ENCODE results near the gene IRX4.

Gene IRX4

DNA sequence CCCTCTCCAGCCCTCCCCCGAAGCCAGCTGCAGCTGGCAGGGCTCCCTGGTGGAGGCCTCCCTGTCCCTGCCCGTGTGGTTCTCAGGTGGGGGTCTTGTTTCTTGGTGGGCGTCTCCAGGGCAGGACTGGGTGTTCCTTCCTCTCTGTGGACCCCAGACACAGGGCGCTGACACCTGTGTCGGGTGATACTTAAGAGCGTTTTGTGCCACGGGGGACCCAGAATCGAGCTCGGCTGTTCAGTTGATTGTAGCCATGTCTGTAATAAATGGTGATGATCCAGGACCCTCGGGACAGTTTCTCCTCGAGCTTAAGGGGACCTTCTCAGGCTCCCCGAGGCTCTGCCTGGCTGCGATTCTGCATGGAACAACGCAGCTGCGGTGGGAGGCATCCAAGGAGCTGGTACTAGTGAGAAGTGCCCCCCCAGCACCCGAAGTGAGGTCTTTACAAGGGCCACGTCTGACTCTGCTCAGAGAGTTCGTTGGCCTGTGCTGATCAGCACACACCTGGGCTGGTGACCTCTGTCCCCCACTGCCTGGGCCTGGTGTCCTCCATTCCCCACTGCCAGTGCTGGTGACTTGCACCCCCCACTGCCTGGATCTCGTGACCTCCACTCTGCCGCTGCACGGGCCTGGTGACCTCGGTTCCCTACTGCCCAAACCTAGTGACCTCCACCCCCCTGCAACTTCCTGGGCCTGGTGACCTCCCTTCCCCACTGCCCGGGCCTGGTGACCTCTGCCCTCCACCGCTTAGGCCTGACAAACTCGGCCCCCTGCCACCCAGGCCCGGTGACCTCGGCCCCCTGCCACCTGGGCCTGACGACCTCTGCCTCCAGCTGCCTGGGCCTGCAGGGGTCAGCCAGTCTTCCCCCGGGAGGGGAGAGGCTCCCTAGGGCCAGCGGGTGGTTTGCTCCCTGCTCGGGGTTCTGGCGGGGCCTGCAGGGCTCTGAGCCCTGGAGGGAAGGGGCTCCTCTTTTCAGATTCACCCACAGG, 45.5 kb downstream of the IRX4 start:
- no peak for DNase-seq (ENCODE audit: low read depth in 2 of 2)

DNA sequence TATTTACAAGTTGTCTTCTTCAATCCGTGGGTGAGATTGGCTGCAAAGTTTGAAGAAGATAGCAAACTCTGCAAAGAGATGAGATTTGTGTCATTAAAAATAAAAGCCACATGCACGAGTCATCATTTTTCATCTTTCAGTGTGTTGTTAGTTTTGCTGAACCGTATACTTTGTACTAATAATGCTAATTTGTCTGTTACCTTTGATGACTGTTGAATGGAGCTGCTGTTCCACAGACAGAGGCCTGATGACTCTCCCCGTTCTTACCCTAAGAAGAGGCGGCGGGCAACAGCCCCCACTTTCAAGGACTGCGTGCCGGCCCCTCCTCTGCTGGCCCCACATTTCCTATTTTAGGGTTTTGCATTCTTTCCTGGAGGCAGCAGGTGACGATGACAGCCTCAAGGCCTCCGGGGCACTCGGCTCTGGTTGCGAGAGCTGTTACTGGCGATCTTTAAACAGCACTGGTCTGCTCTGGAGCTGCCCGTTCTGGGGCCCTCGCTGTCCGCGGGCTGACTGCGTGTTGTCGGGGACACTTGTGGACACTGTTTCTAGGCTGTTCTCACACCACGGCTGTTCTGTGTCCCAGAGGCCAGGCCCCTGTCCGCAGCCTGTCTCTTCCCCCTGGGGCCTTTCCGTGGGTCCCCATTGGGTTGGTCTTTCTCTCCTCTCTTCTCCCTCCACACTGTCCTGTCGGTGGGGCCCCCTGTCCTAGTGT, 46.4 kb downstream of the IRX4 start:
- no peak for DNase-seq (ENCODE audit: low read depth in 2 of 2)

DNA sequence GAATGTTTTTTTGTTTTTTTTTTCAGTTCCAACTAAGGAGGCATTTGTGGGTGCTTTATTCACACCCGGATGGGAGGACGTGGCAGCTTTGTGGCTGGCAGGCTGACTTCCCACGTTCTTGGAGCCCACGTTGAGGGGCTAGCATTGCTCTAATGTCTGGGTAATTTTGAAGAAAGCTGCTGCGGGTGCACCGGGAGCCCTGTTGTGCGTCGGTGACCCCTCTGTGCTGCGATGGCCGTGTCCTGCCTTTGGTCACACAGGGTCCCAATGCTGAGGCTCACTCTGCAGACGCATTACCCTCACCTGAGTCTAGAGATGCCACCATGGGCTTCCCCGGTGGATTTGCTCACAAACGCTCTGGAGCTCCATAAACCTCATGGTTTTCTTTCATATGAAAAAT, 47.3 kb downstream of the IRX4 start:
- no peak for DNase-seq (ENCODE audit: low read depth in 2 of 2)

DNA sequence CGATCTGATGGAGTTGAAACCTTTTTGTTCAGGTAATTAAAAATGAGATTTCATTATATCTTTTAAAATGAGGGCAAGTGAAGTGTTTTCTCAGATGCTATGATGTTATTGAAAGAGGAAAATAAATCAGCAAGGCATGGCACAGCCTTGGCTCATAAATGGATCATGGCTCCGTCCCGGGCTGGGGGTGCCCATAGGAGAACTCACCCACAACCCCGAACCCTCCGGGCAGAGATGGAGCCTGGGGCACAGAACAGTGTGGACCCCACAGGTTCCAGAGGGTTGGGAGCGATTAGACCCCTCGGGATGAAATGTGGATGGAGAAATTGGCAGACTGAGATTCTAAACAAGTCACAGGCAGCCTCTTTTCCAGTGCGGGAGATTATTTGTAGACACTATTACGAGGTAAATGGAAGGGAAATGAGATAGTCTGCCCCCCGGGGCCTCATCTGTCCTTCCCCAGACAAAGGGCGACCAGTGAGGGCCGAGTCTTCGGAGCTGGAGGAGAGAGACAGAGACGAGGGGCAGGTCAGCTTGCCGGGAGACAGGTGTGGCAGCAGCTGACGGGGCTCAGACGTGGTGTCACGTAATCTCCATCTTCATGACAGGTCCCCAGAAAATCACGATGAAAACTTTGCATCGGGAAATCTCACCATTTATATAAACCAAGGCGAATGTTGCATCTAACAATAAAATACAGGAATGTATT, 47.9 kb downstream of the IRX4 start:
- DNase-seq (ENCODE audit: low read depth in 2 of 2) = no peak

DNA sequence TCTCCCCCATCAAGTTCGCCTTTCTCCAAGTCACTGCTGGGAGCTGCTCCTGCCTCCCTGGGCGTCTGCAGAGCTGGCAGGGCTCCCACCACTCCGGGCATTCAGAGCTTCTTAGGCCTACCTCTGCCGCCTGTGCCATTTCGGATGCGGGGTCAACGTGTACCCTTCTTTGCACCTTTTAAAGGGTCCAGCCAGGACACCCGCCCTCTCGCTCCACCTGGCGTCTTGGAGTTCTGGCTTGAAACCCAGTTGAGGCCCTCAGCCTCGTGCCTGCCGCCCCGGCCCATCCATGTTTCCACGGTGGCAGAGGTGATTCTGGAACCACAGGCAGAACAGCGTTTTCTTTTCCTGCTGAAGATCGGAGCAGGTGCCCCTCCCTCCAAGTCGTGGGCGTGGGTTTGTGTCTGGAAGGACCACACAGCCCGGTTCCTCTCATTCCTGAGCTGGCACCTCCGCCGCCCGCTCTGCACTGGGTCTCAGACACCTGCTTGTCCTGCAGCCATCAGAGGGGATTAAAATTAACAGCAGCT, 48.6 kb downstream of the IRX4 start:
- no peak for DNase-seq (ENCODE audit: low read depth in 2 of 2)

DNA sequence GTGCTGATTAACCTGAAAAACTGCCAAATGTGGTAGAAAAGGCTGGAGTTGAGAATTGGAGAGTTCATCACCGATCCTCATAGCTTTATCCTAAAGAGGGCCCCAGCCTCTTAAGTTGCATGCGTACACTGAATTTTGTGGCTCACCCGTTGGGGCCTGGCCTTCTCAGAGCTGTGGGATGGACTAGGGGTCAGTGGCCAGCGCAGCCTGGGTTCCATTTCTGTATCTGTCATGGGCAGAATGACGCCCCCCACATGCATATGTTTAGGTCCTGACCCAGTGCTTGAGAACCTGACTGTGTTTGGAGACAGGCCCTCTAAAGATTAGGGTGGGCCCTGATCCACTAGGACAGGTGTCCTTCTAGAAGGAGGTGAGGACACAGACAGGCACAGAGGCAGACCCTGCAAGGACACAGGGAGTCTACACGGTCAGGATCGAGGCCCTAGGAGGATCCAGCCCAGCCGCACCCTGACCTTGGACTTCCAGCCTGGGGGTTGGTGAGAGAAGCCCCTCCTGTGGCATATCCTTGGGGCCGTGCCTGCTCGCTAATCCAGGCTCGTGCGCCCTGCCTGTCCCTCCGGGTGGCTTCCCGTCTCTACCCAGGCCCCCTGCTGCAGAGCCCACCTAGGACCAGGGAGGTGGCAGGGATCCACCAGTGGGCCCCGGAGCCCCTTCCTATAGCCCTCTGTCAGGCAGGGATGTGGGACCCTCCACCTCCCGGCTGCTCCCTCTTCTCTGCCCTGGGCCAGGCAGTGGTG, 49.3 kb downstream of the IRX4 start:
- no peak for DNase-seq (ENCODE audit: low read depth in 2 of 2)

DNA sequence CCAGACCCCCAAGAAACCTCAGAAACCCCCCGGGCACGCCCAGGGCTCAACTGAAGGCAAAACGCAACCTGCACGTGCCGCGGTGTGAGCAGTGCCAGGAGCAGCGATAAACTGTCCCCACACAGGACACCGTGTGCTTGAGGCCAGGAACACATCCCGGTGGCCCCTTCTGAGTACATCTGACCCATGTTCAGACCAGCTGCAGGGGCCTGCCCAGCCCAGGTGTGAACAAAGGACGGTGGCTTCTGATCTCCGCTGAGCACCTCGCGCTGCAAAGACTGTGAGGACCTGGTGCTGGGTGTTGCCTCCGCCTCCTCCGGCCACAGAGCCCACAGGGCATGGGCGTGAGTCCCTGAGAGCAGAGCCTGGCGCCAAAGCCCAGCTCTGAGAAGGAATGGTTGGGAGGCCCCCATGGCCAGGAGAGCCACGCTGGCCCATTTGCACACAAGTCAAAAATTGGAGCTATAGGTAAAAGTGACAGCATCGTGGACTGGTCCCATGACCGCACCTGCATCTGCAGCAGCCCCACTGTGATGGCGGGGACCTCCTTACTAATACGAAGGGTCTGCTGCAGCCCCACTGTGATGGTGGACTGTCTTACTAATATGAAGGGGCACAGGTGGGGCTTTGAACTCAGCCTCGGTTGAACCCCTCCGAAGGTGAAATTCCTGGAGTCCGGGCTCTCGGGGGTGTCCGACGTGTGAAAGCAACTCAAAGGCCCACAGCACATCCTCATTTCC, 50.0 kb downstream of the IRX4 start:
- DNase-seq (ENCODE audit: low read depth in 2 of 2) = no peak

DNA sequence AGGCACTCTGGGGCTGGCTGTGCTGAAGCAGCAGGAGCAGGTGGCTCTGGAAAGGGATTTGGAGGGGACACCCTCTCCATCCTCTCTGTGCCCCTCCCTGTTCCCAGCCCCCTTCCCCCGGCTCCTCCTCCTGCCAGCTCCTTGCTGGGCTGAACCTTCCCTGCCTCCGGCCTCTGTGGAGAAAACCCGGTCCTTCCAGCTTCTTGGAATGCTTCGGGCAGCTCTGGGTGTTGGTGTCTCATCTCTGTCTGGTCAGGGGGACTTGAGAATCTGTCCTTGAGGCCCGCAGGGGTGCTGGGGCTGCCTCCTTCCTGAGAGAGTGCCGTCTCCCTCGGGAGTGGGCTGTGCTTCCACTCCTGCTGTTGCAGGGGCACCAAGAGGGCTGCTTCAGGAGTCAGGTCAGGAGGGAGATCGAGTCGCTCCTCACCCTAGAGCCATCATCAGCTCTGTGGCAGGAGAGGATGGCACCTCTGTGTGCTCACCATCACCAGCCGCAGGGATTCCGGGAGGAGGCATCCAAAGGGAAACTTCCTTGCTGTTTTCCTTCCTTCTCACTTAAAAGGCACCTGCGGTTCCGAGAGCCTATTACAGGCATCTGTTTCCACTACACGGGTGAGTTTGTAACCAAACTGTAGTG, 50.9 kb downstream of the IRX4 start:
- no peak for DNase-seq (ENCODE audit: low read depth in 2 of 2)

DNA sequence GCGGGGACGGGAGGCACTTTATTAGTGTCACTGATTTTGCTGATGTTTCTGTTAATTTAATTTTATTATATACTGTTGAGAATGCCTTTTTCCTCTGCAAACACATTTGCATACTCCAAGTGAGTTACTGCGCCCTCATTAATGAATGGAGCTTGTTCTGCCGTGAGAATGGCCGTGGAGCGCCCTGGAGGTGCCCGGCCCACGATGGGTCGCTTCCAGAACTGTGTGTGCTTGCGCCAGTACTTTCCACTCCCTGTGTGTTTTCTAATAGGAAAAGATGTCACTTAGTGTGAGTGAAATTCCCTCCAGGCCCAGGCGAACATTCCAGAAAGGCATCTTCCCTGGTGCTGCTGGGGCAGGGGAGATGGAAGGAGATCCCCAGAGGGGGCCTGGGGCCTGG, 51.5 kb downstream of the IRX4 start:
- no peak for DNase-seq (ENCODE audit: low read depth in 2 of 2)

DNA sequence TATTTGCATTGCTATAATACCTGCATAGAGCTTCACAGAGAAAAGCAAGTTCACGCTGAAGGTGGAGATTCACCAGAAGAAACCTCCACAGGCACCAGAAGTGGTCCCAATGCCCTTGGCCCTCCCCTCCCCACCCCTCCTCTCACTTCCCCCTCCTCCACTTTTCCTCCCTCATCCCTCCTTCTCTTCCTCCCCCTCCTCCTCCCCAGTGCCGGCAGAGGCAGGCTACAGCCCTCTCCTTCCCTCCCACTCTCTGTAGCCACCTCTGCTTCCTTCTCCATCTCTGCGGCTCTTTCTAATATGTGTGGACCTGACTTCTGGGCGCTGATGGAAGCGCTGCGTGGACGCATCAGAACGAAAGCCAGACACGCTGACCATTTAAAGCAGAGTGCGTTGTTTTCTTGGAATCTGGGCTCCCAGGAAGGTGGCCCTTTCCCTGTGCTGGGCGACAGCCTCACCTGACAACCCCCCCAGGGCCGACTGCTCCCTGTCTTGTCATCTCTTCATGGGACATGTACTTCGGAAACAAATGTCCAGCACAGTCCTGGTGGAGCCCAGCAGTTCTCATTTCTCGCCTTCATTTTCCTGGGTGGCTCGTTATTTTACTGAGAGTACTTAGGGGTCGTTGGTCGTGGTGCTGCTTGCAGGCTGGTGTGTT, 52.0 kb downstream of the IRX4 start:
- no peak for DNase-seq (ENCODE audit: low read depth in 2 of 2)

DNA sequence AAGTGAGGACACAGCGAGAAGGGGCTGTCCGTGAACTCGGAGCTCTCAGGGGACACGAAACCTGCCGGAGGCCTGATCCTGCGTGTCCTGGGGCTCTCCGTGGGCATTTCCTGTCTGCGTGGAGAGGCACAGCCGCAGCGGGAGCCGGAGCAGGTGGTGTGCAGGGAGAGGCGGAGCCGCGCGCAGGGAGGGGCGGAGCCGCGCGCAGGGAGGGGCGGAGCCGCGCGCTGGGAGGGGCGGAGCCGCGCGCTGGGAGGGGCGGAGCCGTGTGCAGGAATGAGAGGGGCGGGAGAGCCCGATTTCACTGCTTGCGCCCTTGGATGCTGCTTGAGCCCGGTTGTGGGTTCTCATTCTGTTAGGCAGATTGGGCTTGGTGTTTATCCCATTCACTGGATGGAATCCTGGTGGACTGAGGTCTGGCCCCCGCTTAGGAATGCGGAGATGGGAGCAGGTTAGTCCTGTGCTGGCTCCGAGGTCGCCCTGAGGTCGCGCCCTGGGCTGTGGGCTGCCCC, 54.8 kb downstream of the IRX4 start:
- DNase-seq (ENCODE audit: low read depth in 2 of 2) = no peak

All from stimulated activated CD8-positive, alpha-beta memory T cell treated with anti-CD3 and anti-CD28 coated beads, Interleukin-15, amount 100 ng/mL, for 48 hours (primary cell).